GM19463 (cell line): ENCODE measurements around the gene TRPV4.

Experiments
- ATAC-seq: cut with Tn5 transposase; IDR thresholded peaks from one replicate; pipeline ENCODE4 v1.9.1; 2021; ENCODE audit warnings: mild to moderate bottlenecking, moderate library complexity; ENCODE audit not compliant: unreplicated experiment

Gene TRPV4

GRCh38 chr12:109808876-109809646, 24.1 kb downstream of the TRPV4 start:
- ATAC-seq: no peak

- no peak for ATAC-seq
These were observed 25.1 kb downstream of the TRPV4 start for GRCh38 chr12:109807954-109808643.

- ATAC-seq: no peak
These were observed 28.1 kb downstream of the TRPV4 start for GRCh38 chr12:109804820-109805761.

GRCh38 chr12:109803678-109804077, 29.5 kb downstream of the TRPV4 start:
- no peak for ATAC-seq

- ATAC-seq: no peak
These were observed 30.4 kb downstream of the TRPV4 start for GRCh38 chr12:109802828-109803227.

GRCh38 chr12:109800536-109800935, 32.7 kb downstream of the TRPV4 start:
- no peak for ATAC-seq

GRCh38 chr12:109798691-109799090, 34.5 kb downstream of the TRPV4 start:
- ATAC-seq: no peak

GRCh38 chr12:109797905-109798669, 35.1 kb downstream of the TRPV4 start:
- ATAC-seq: no peak

GRCh38 chr12:109796057-109796456, 37.1 kb downstream of the TRPV4 start:
- no peak for ATAC-seq

GRCh38 chr12:109795023-109795422, 38.2 kb downstream of the TRPV4 start:
- ATAC-seq: no peak

- ATAC-seq: no peak
These were observed 39.2 kb downstream of the TRPV4 start for GRCh38 chr12:109793826-109794501.

GRCh38 chr12:109793411-109793810, 39.8 kb downstream of the TRPV4 start:
- ATAC-seq: no peak

- ATAC-seq: no peak
These were observed 40.2 kb downstream of the TRPV4 start for GRCh38 chr12:109792992-109793391.

GRCh38 chr12:109789526-109790048, 43.6 kb downstream of the TRPV4 start:
- no peak for ATAC-seq

- ATAC-seq: no peak
These were observed 46.4 kb downstream of the TRPV4 start for GRCh38 chr12:109786799-109787198.

- no peak for ATAC-seq
These were observed 47.3 kb downstream of the TRPV4 start for GRCh38 chr12:109785854-109786253.

- no peak for ATAC-seq
These were observed 49.3 kb downstream of the TRPV4 start for GRCh38 chr12:109783965-109784244.

- ATAC-seq: no peak
These were observed 49.8 kb downstream of the TRPV4 start for GRCh38 chr12:109783135-109783964.

- no peak for ATAC-seq
These were observed 50.9 kb downstream of the TRPV4 start for GRCh38 chr12:109782326-109782703.
